B cell (primary cell): ENCODE data around the gene AMN1. TPM values are rescaled to one million over a fixed set of nuclear protein-coding genes. Genes with fewer than 3 reads are reported as not detected.
"Not testable (repeated sequence)": the region's sequence is repeated elsewhere in the genome, so short reads cannot be mapped to it uniquely, and the experiment has no call there.

Experiments
- ATAC-seq: fragments of 200-7000 bp; cut with Tn5 transposase; one replicate; pipeline ENCODE4 v1.10.0; 2021; ENCODE audit warnings: low read depth, mild to moderate bottlenecking, moderate number of reproducible peaks, moderate library complexity
- CTCF ChIA-PET: fragments of 350-600 bp; sonication (Branson Sonifier 250); formaldehyde crosslinking; loops from one replicate; lab custom pipeline; 2021; ENCODE audit warnings: antibody characterized with exemption, inconsistent platforms; lab: Charles Lee
- POLR2A ChIA-PET: fragments of 350-600 bp; sonication (Branson Sonifier 250); formaldehyde crosslinking; loops from one replicate; lab custom pipeline; 2021; ENCODE audit warnings: antibody characterized with exemption; lab: Charles Lee
- DNase-seq: peaks from one replicate; pipeline ENCODE4 v3.0.0; 2013
- H2AFZ ChIP-seq: 2 replicates; pipeline ENCODE4 v1.6.1; 2012; ENCODE audit warnings: mild to moderate bottlenecking, low read depth, low read length; ENCODE audit not compliant: insufficient read depth, poor library complexity, severe bottlenecking
- H3K27ac ChIP-seq, 2 donors: 1 replicate in 1 of 2; 2 replicates in 1 of 2; pipeline ENCODE4 v1.5.1; 2012 to 2013; ENCODE audit warnings: low read length in 2 of 2, mild to moderate bottlenecking in 2 of 2, moderate library complexity in 1 of 2
- H3K27me3 ChIP-seq, 4 experiments: fragments of 200-600 bp in 1 of 4; sonication (generic) in 1 of 4; replicated peaks in 1 of 4; 1 replicate in 2 of 4; 2 replicates in 2 of 4; pipeline versions ENCODE4 v1.6.1 to v1.7.0; 2013 to 2016; ENCODE audit warnings: low read length in 3 of 4, mild to moderate bottlenecking in 2 of 4, mixed read lengths in 1 of 4, moderate library complexity in 1 of 4; ENCODE audit not compliant: insufficient read depth in 4 of 4, control insufficient read depth in 3 of 4; ENCODE audit errors: control extremely low read depth in 1 of 4
- H3K36me3 ChIP-seq, 2 experiments: replicated peaks in 1 of 2; 1 replicate in 1 of 2; 2 replicates in 1 of 2; pipeline versions ENCODE4 v1.6.1 to v1.7.1; 2013; ENCODE audit warnings: low read length in 1 of 2; ENCODE audit not compliant: insufficient read depth in 2 of 2, control insufficient read depth in 1 of 2; ENCODE audit errors: control extremely low read depth in 1 of 2, extremely low read depth in 1 of 2
- H3K4me1 ChIP-seq, 2 donors: fragments of 200-600 bp in 1 of 2; sonication (generic) in 1 of 2; 1 replicate in 1 of 2; 2 replicates in 1 of 2; pipeline versions ENCODE4 v1.5.1 to v1.6.1; 2013 to 2017; ENCODE audit warnings: low read length in 2 of 2; ENCODE audit not compliant: control insufficient read depth in 2 of 2, insufficient read depth in 2 of 2
- H3K4me2 ChIP-seq: replicated peaks from 2 replicates; pipeline ENCODE3; 2012; ENCODE audit warnings: mild to moderate bottlenecking, low read depth, low read length; ENCODE audit not compliant: poor library complexity, severe bottlenecking
- H3K4me3 ChIP-seq, 5 experiments: fragments of 200-600 bp in 1 of 5; sonication (generic) in 1 of 5; 1 replicate in 3 of 5; 2 replicates in 2 of 5; pipeline versions ENCODE4 v1.5.1 to v1.7.0; 2011 to 2016; ENCODE audit warnings: low read length in 4 of 5, mild to moderate bottlenecking in 4 of 5, low read depth in 2 of 5, control low read depth in 1 of 5, moderate library complexity in 1 of 5; ENCODE audit not compliant: insufficient read depth in 1 of 5; ENCODE audit errors: control extremely low read depth in 1 of 5, extremely low read depth in 1 of 5
- H3K79me2 ChIP-seq: fragments of 200-600 bp; sonication (generic); one replicate; pipeline ENCODE4 v1.6.0; 2016; ENCODE audit warnings: low read length; ENCODE audit not compliant: control insufficient read depth, insufficient read depth
- H3K9ac ChIP-seq: fragments of 200-600 bp; sonication (generic); 2 replicates; pipeline ENCODE4 v1.6.1; 2017; ENCODE audit warnings: mild to moderate bottlenecking, low read length, moderate library complexity
- H3K9me3 ChIP-seq, 3 donors: one replicate each; pipeline versions ENCODE4 v1.6.1 to v1.7.1; 2013; ENCODE audit warnings: low read length in 2 of 3; ENCODE audit not compliant: control insufficient read depth in 2 of 3, insufficient read depth in 1 of 3; ENCODE audit errors: control extremely low read depth in 1 of 3
- H4K20me1 ChIP-seq: 2 replicates; pipeline ENCODE4 v1.6.0; 2012; ENCODE audit warnings: mild to moderate bottlenecking, low read length; ENCODE audit not compliant: insufficient read depth, control insufficient read depth, poor library complexity, severe bottlenecking
- H3K27ac Mint-ChIP-seq: one replicate; pipeline ENCODE4 v1.8.0; 2021; ENCODE audit warnings: mixed read lengths
- H3K27me3 Mint-ChIP-seq: one replicate; pipeline ENCODE4 v1.8.0; 2021; ENCODE audit warnings: mixed read lengths
- H3K4me1 Mint-ChIP-seq: one replicate; pipeline ENCODE4 v1.8.0; 2021; ENCODE audit warnings: mixed read lengths
- H3K4me3 Mint-ChIP-seq: one replicate; pipeline ENCODE4 v1.8.0; 2021; ENCODE audit warnings: mixed read lengths
- H3K9me3 Mint-ChIP-seq: one replicate; pipeline ENCODE4 v1.8.0; 2022; ENCODE audit warnings: mixed read lengths; ENCODE audit not compliant: insufficient read depth
- CTCF ChIP-seq: fragments of 200-600 bp; IDR thresholded peaks from one replicate; pipeline ENCODE4 v1.8.0; 2022; ENCODE audit warnings: antibody characterized with exemption, mild to moderate bottlenecking
- EZH2 ChIP-seq: IDR thresholded peaks from 2 replicates; pipeline ENCODE4 v1.6.1; 2012; ENCODE audit warnings: borderline replicate concordance, low read depth, mild to moderate bottlenecking, moderate library complexity, low read length; ENCODE audit not compliant: insufficient read depth, poor library complexity, severe bottlenecking
- WGBS: methylation state at CpG from one replicate; pipeline ENCODE4 v1.1.5; 2013; ENCODE audit warnings: missing lambda C conversion rate; ENCODE audit not compliant: insufficient coverage; 5-methylcytosine and 5-hydroxymethylcytosine counted together
- intact Hi-C: fragments of 100-400 bp; cut with micrococcal nuclease; formaldehyde crosslinking; loops from one replicate; pipeline ENCODE4 v1.10.0; 2022
- polyA plus RNA-seq: library from polyadenylated mRNA; depleted of rRNA; stranded (reverse); fragments of >200 nt; gene quantifications from 2 replicates; pipeline ENCODE4 v1.2.3, GENCODE V29; 2012
- total RNA-seq, 2 donors: library from RNA; stranded (reverse); fragments of 120-200 nt in 1 of 2; gene quantifications; 1 replicate in 1 of 2; 2 replicates in 1 of 2; pipeline versions ENCODE4 v1.2.3 to v1.2.4, GENCODE V29; 2013 to 2022

AMN1 gene
- total and polyA plus RNA-seq, 2 donors (not counting 1 experiment from before 2014, with no cell fraction given): 32.6 to 32.7 TPM

GRCh38 chr12:31702047-31702446 lies 26.8 kb downstream of the AMN1 start:
- ChIA-PET CTCF (interaction anchor here (0.7 to 1.6 kb wide), 3 partner anchors 12 to 359 kb away, joined by 3 to 4 read pairs (median 4); no protein-coding TSS in a partner anchor), POLR2A (interaction anchor here (1.9 kb wide), 1 partner anchor 27 kb away, joined by 7 read pairs; the partner anchor contains the start of gene AMN1)
- Histone ChIP-seq H3K9me3 (peaks cover 0 to under 1% (median 0%) of the 10 kb centered on the region in 3 donors), H3K27me3 (no peaks in the 10 kb centered on the region), H3K4me1 (peaks cover 0 to 3% of the 10 kb centered on the region in 2 donors), H3K36me3 (peaks cover 14 to 35% of the 10 kb centered on the region in 2 experiments), H2AFZ (no peak overlapping the region), H3K4me3 (no peak overlapping the region), H3K79me2 (no peaks in the 10 kb centered on the region), H3K4me2 (no peak overlapping the region), H3K27ac (no peak overlapping the region), H3K9ac (no peak overlapping the region), H4K20me1 (no peaks in the 10 kb centered on the region)
- H3K27ac Mint-ChIP-seq: no peak overlapping the region
- no peaks in the 10 kb centered on the region for H3K9me3 Mint-ChIP-seq
- TF ChIP-seq EZH2 (no peak), CTCF (no peak)
- intact Hi-C loops: no loop called here
- H3K27me3 Mint-ChIP-seq: no peaks in the 10 kb centered on the region
- no peak overlapping the region for H3K4me3 Mint-ChIP-seq
- ATAC-seq (no peak), DNase-seq (no peak)
- peaks cover 13% of the 10 kb centered on the region for H3K4me1 Mint-ChIP-seq

- Histone ChIP-seq H3K9me3 (peaks cover 0 to 30% (median 2%) of the 10 kb centered on the region in 3 donors), H3K4me1 (peaks cover 23 to 33% of the 10 kb centered on the region in 2 donors), H3K36me3 (peaks cover 4 to 34% of the 10 kb centered on the region in 2 experiments)
- H3K27me3 Mint-ChIP-seq, H3K9me3 Mint-ChIP-seq, H3K4me2 ChIP-seq, H2AFZ ChIP-seq, H3K27ac ChIP-seq, H3K4me3 Mint-ChIP-seq, H3K27ac Mint-ChIP-seq, H3K79me2 ChIP-seq, H3K27me3 ChIP-seq, ATAC-seq, H3K9ac ChIP-seq, CTCF ChIA-PET, H3K4me3 ChIP-seq, H4K20me1 ChIP-seq, DNase-seq: not testable (repeated sequence)
- peaks cover 26% of the 10 kb centered on the region for H3K4me1 Mint-ChIP-seq
- intact Hi-C loops: loop anchor here (5.0 to 10.0 kb wide), 3 partner anchors 145 to 445 kb away; partner anchors contain the start of gene BICD1
- WGBS: no CpG with 5 or more reads among the region's 3 CpGs
- POLR2A ChIA-PET: interaction anchor here (1.1 kb wide), 1 partner anchor 39 kb away, joined by 4 read pairs; the partner anchor contains the start of gene AMN1
Observed at GRCh38 chr12:31689921-31690320, 38.9 kb downstream of the AMN1 start.
